Common myeloid progenitor, CD34-positive (primary cell): ENCODE results near the gene KLHDC4.

Experiments
- CTCF ChIA-PET: fragments of 350-600 bp; sonication (Branson Sonifier 250); formaldehyde crosslinking; loops from one replicate; lab custom pipeline; 2021; ENCODE audit warnings: antibody characterized with exemption; lab: Charles Lee
- POLR2A ChIA-PET: fragments of 350-600 bp; sonication (Branson Sonifier 250); formaldehyde crosslinking; loops from one replicate; lab custom pipeline; 2021; ENCODE audit warnings: antibody characterized with exemption; lab: Charles Lee
- DNase-seq, 3 donors: peaks; one replicate each; pipeline versions ENCODE4 v3.0.0 to v3.0.0-alpha.2; 2013
- H3K27ac ChIP-seq, 2 experiments: 1 replicate in 1 of 2; 2 replicates in 1 of 2; pipeline ENCODE4 v1.7.0; 2013; ENCODE audit warnings: inconsistent platforms in 2 of 2, low read length in 2 of 2, mild to moderate bottlenecking in 2 of 2, low read depth in 1 of 2, moderate library complexity in 1 of 2; ENCODE audit not compliant: severe bottlenecking in 2 of 2, insufficient read depth in 1 of 2, poor library complexity in 1 of 2
- H3K27me3 ChIP-seq, 5 experiments: replicated peaks in 2 of 5; 1 replicate in 3 of 5; 2 replicates in 2 of 5; pipeline versions ENCODE4 v1.6.1 to v1.7.0; 2013; ENCODE audit warnings: low read length in 4 of 5, mild to moderate bottlenecking in 2 of 5, moderate library complexity in 2 of 5, inconsistent platforms in 1 of 5; ENCODE audit not compliant: insufficient read depth in 5 of 5, control insufficient read depth in 4 of 5
- H3K36me3 ChIP-seq, 4 experiments: 1 replicate in 2 of 4; 2 replicates in 2 of 4; pipeline versions ENCODE4 v1.6.1 to v1.7.0; 2013; ENCODE audit warnings: low read length in 3 of 4, control low read depth in 1 of 4, mild to moderate bottlenecking in 1 of 4; ENCODE audit not compliant: control insufficient read depth in 4 of 4, insufficient read depth in 4 of 4
- H3K4me1 ChIP-seq, 4 experiments: 1 replicate in 3 of 4; 2 replicates in 1 of 4; pipeline versions ENCODE4 v1.6.1 to v1.7.1; 2013; ENCODE audit warnings: low read length in 3 of 4, mild to moderate bottlenecking in 3 of 4, control low read depth in 1 of 4, inconsistent platforms in 1 of 4, moderate library complexity in 1 of 4; ENCODE audit not compliant: control insufficient read depth in 4 of 4, insufficient read depth in 4 of 4; ENCODE audit errors: control extremely low read depth in 1 of 4
- H3K4me3 ChIP-seq, 7 experiments: 1 replicate in 4 of 7; 2 replicates in 3 of 7; pipeline versions ENCODE4 v1.5.1 to v1.7.0; 2013; ENCODE audit warnings: mild to moderate bottlenecking in 7 of 7, low read length in 6 of 7, moderate library complexity in 6 of 7, inconsistent platforms in 2 of 7, low read depth in 2 of 7, control low read depth in 1 of 7; ENCODE audit not compliant: insufficient read depth in 4 of 7, control insufficient read depth in 1 of 7; ENCODE audit errors: extremely low read depth in 1 of 7
- H3K9me3 ChIP-seq, 5 experiments: 1 replicate in 4 of 5; 2 replicates in 1 of 5; pipeline versions ENCODE4 v1.6.1 to v1.7.1; 2013; ENCODE audit warnings: low read length in 4 of 5, mild to moderate bottlenecking in 2 of 5, inconsistent platforms in 1 of 5, low read depth in 1 of 5, moderate library complexity in 1 of 5; ENCODE audit not compliant: control insufficient read depth in 4 of 5, insufficient read depth in 2 of 5; ENCODE audit errors: control extremely low read depth in 1 of 5
- WGBS: methylation state at CpG from one replicate; pipeline ENCODE4 v1.1.5; 2013; ENCODE audit not compliant: insufficient coverage; 5-methylcytosine and 5-hydroxymethylcytosine counted together

The KLHDC4 gene

DNA sequence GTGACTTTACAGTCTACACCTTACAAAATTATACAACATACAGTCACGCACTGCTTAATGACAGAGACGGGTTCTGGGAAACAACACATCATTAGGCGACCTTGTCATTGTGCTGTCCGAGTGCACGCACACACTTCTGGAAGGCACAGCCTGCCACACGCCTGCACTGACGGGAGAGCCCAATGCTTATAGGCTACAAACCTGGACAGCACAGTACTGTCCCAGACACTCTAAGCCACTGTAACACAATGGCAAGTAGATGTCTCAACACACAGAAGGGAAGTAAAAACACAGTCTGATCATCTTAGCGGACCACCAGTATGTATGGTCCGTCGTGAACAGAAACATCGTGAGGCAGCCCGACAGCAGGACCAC, 29.8 kb downstream of the KLHDC4 start:
- ChIA-PET POLR2A (no interaction called here), CTCF (no interaction called here)
- H3K36me3 ChIP-seq = peaks cover 13 to 53% (median 33%) of the 10 kb centered on the region in 4 experiments
- H3K27me3 ChIP-seq = no peaks in the 10 kb centered on the region
- H3K27ac ChIP-seq = no peak overlapping the region
- no peaks in the 10 kb centered on the region for H3K9me3 ChIP-seq
- 96% methylated on average over 11 of the region's 12 CpGs for WGBS
- no peak for DNase-seq
- no peak overlapping the region for H3K4me3 ChIP-seq
- H3K4me1 ChIP-seq = no peaks in the 10 kb centered on the region

- DNase-seq = no peak
- Histone ChIP-seq H3K4me3 (no peak overlapping the region), H3K4me1 (no peaks in the 10 kb centered on the region), H3K9me3 (no peaks in the 10 kb centered on the region), H3K36me3 (peaks cover 11 to 51% (median 30%) of the 10 kb centered on the region in 4 experiments), H3K27ac (no peak overlapping the region), H3K27me3 (no peaks in the 10 kb centered on the region)
- ChIA-PET POLR2A (no interaction called here), CTCF (interaction anchor here (1.1 to 1.7 kb wide), 2 partner anchors 14 to 26 kb away, joined by 3 read pairs; no protein-coding TSS in a partner anchor)
- 97% methylated on average over 18 of the region's 23 CpGs for WGBS
These were observed 30.3 kb downstream of the KLHDC4 start for GRCh38 chr16:87735270-87736007.

GRCh38 chr16:87734644-87735043, 31.1 kb downstream of the KLHDC4 start:
- no peaks in the 10 kb centered on the region for H3K9me3 ChIP-seq
- H3K27me3 ChIP-seq = no peaks in the 10 kb centered on the region
- no peak for DNase-seq
- H3K36me3 ChIP-seq = peaks cover 11 to 49% (median 27%) of the 10 kb centered on the region in 4 experiments
- ChIA-PET POLR2A (no interaction called here), CTCF (interaction anchor here (1.1 to 1.7 kb wide), 2 partner anchors 13 to 27 kb away, joined by 3 read pairs; no protein-coding TSS in a partner anchor)
- no peak overlapping the region for H3K27ac ChIP-seq
- H3K4me1 ChIP-seq = no peaks in the 10 kb centered on the region
- H3K4me3 ChIP-seq = no peak overlapping the region
- WGBS = 100% methylated on average over 1 of the region's 14 CpGs

DNA sequence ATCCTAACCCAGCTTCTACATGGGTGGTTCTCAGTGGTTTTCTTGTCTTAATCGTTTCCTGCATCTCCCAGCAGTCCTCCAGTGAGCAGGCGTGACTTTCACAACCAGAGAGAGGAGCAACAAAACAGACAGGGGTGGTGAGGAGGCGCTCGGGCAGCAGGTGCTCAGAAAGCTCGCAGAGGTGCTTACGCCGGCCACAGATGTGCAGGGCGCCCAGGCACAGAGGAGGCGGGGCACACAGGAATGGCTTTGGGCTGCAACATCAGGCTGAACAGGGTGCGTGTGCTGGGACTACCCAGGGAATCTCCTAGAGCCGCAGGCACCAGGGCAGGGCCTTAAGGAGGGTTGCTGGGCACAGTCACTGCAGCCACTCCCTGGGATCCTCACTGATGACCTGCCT, 32.6 kb downstream of the KLHDC4 start:
- Histone ChIP-seq H3K4me3 (no peak overlapping the region), H3K4me1 (no peaks in the 10 kb centered on the region), H3K9me3 (no peaks in the 10 kb centered on the region), H3K27ac (no peak overlapping the region), H3K36me3 (peaks cover 14 to 55% (median 33%) of the 10 kb centered on the region in 4 experiments), H3K27me3 (no peaks in the 10 kb centered on the region)
- 96% methylated on average over 11 of the region's 11 CpGs for WGBS
- ChIA-PET CTCF (interaction anchor here (0.6 kb wide), 1 partner anchor 20 kb away, joined by 3 read pairs; no protein-coding TSS in a partner anchor), POLR2A (interaction anchor here (0.6 to 1.0 kb wide), 2 partner anchors 30 to 31 kb away, joined by 3 read pairs; no protein-coding TSS in a partner anchor)
- no peak for DNase-seq

DNA sequence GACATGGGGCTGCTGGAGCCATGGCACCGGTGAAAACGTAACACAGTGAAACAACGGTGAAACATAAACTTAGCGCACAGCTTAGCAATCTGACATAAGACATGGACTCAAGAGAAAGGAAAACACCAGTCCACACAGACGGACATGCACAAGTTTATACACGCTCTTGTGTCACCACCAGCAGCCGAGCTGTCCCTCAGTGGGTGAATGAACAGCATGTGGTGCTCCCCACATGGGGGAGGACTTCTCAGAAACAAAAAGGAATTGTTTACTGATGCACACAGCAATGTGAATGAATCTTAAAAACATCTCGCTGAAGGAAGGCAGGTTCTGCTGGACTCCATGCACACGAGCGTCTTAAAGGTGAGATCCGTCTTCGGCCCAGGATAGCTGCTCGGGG, 34.2 kb downstream of the KLHDC4 start:
- 98% methylated on average over 10 of the region's 13 CpGs for WGBS
- CTCF ChIA-PET = no interaction called here
- H3K36me3 ChIP-seq = peaks cover 12 to 59% (median 34%) of the 10 kb centered on the region in 4 experiments

GRCh38 chr16:87729266-87729954, 36.4 kb downstream of the KLHDC4 start:
- WGBS = 97% methylated on average over 16 of the region's 17 CpGs
- H3K36me3 ChIP-seq = peaks cover 7 to 66% (median 28%) of the 10 kb centered on the region in 4 experiments
- ChIA-PET CTCF (interaction anchor here (0.9 to 1.6 kb wide), 2 partner anchors 11 to 40 kb away, joined by 3 read pairs; no protein-coding TSS in a partner anchor), POLR2A (no interaction called here)
- DNase-seq = peak in 1 of 3 donors; percentile 5
- no peak overlapping the region for H3K27ac ChIP-seq
- H3K27me3 ChIP-seq = no peaks in the 10 kb centered on the region
- H3K4me3 ChIP-seq = no peak overlapping the region
- H3K4me1 ChIP-seq = no peaks in the 10 kb centered on the region
- no peaks in the 10 kb centered on the region for H3K9me3 ChIP-seq

More for the DNA sequence above, 34.2 kb downstream of the KLHDC4 start:
- DNase-seq = no peak
- H3K9me3 ChIP-seq = no peaks in the 10 kb centered on the region
- H3K4me3 ChIP-seq = no peak overlapping the region
- no peak overlapping the region for H3K27ac ChIP-seq
- POLR2A ChIA-PET = no interaction called here
- no peaks in the 10 kb centered on the region for H3K4me1 ChIP-seq
- H3K27me3 ChIP-seq = no peaks in the 10 kb centered on the region

- Histone ChIP-seq H3K4me1 (no peaks in the 10 kb centered on the region), H3K27ac (no peak overlapping the region), H3K4me3 (no peak overlapping the region), H3K9me3 (no peaks in the 10 kb centered on the region), H3K36me3 (peaks cover 5 to 69% (median 23%) of the 10 kb centered on the region in 4 experiments), H3K27me3 (no peaks in the 10 kb centered on the region)
- ChIA-PET CTCF (interaction anchor here (1.6 kb wide), 1 partner anchor 41 kb away, joined by 3 read pairs; no protein-coding TSS in a partner anchor), POLR2A (no interaction called here)
- WGBS = no CpG with 5 or more reads among the region's 12 CpGs
- no peak for DNase-seq
These were observed 37.8 kb downstream of the KLHDC4 start for GRCh38 chr16:87728026-87728425.
